Neutrophil (primary cell): ENCODE data around the gene SGK1.
"Not testable (repeated sequence)": the region's sequence is repeated elsewhere in the genome, so short reads cannot be mapped to it uniquely, and the experiment has no call there.

Source experiments
- H3K27ac ChIP-seq: fragments of 200-600 bp; sonication (generic); 2 replicates; pipeline ENCODE4 v1.5.1; 2016; ENCODE audit warnings: mild to moderate bottlenecking, moderate library complexity
- H3K27me3 ChIP-seq: fragments of 200-600 bp; sonication (generic); 2 replicates; pipeline ENCODE4 v1.6.0; 2016; ENCODE audit warnings: mild to moderate bottlenecking
- H3K36me3 ChIP-seq: fragments of 200-600 bp; sonication (generic); 2 replicates; pipeline ENCODE4 v1.5.1; 2017
- H3K4me1 ChIP-seq, 2 experiments: fragments of 200-600 bp in 1 of 2; sonication (generic) in 1 of 2; 1 replicate in 1 of 2; 2 replicates in 1 of 2; pipeline versions ENCODE4 v1.5.1 to v1.6.1; 2013 to 2016; ENCODE audit warnings: low read depth in 1 of 2, low read length in 1 of 2, mild to moderate bottlenecking in 1 of 2, moderate library complexity in 1 of 2; ENCODE audit not compliant: control insufficient read depth in 1 of 2, insufficient read depth in 1 of 2
- H3K4me3 ChIP-seq, 2 experiments: fragments of 200-600 bp in 1 of 2; sonication (generic) in 1 of 2; 1 replicate in 1 of 2; 2 replicates in 1 of 2; pipeline ENCODE4 v1.5.1; 2013 to 2016; ENCODE audit warnings: low read depth in 1 of 2, low read length in 1 of 2, mild to moderate bottlenecking in 1 of 2, moderate library complexity in 1 of 2
- H3K9me3 ChIP-seq: fragments of 200-600 bp; sonication (generic); 2 replicates; pipeline ENCODE4 v1.5.1; 2016
- TF ChIP-seq, protein P1 (sequence below): fragments of 200-600 bp; sonication (generic); IDR thresholded peaks from 2 replicates; pipeline ENCODE4 v1.5.1; 2016; ENCODE audit warnings: antibody characterized with exemption

The SGK1 gene

DNA sequence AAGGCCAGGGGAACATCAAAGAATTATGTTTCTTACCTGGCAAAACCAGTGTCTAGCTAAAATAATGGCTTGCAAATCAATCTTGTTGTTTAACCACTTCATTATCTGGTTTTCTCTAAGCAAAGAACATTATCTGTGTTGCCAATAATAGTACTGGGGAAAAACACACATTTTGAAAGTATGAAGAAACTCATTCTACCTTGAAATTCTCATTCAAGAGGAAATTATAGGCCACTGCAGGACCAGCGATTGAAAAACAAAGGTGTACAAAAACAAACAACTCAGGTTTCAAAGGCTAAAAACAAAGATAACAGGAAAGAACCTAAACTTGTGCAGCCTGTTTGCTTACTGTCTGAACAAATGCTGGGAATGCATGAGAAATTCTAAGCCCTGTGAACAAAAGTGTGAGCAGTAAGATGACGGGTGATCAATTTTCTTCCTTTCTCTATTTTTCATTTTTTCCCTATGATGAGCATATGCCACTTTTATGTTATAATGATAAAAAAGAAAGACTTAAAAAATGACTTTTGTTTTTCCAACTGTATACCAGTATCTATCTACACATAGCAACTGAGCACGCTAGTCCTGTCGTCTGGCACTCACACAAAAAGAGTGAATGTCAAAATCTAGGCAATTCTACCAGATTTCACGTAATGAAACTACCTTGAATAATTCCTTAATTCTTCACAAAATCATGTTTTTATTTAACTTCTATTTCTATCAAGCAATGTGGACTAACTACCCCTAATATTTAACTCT, 117.9 kb downstream of the SGK1 start:
- no peaks in the 10 kb centered on the region for H3K9me3 ChIP-seq
- peak overlapping the region; percentile 21 for H3K27ac ChIP-seq
- peaks cover 29% of the 10 kb centered on the region for H3K36me3 ChIP-seq
- H3K4me3 ChIP-seq: no peak overlapping the region
- H3K27me3 ChIP-seq: no peaks in the 10 kb centered on the region
- TF ChIP-seq, protein P1, sequence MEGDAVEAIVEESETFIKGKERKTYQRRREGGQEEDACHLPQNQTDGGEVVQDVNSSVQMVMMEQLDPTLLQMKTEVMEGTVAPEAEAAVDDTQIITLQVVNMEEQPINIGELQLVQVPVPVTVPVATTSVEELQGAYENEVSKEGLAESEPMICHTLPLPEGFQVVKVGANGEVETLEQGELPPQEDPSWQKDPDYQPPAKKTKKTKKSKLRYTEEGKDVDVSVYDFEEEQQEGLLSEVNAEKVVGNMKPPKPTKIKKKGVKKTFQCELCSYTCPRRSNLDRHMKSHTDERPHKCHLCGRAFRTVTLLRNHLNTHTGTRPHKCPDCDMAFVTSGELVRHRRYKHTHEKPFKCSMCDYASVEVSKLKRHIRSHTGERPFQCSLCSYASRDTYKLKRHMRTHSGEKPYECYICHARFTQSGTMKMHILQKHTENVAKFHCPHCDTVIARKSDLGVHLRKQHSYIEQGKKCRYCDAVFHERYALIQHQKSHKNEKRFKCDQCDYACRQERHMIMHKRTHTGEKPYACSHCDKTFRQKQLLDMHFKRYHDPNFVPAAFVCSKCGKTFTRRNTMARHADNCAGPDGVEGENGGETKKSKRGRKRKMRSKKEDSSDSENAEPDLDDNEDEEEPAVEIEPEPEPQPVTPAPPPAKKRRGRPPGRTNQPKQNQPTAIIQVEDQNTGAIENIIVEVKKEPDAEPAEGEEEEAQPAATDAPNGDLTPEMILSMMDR: no peak
- peaks cover 8 to 11% of the 10 kb centered on the region in 2 experiments for H3K4me1 ChIP-seq

DNA sequence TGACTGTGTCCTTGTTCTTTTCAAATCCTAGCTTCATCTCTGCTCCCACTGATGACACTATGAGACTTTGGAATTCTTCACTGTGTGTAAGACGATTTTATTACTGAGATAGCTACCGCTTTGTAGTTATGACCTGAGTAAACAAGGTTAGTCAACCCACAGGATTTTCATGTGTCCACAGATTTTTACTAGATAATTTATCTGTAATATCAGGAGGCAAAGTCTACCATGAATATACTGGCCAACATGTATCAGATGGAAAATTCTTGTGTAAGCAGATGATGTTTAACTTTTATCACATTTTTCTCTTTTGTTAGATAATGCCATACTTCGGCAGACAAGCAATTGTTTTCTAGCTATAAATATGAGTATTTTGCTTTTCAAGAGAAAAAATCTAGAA, 119.8 kb downstream of the SGK1 start:
- TF ChIP-seq, protein P1: no peak
- Histone ChIP-seq H3K9me3 (no peaks in the 10 kb centered on the region), H3K4me1 (peaks cover 8 to 11% of the 10 kb centered on the region in 2 experiments), H3K4me3 (no peak overlapping the region), H3K27me3 (no peaks in the 10 kb centered on the region), H3K27ac (no peak overlapping the region), H3K36me3 (peaks cover 31% of the 10 kb centered on the region)

DNA sequence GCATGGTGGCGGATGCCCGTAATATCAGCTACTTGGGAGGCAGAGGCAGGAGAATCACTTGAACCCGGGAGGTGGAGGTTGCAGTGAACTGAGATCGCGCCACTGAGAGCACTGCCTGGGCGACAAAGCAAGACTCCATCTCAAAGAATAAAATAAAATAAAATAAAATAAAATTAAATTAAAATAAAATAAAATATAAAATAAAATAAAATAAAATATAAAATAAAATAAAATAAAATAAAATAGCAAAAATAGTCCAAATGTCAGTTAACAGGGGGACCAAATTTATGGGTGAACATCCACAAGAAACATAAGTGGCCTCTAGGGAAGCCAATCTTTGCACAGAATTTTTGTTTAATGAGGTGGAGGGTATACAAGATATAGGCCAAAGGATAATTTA, 120.2 kb downstream of the SGK1 start:
- not testable (repeated sequence) for H3K9me3 ChIP-seq, H3K27ac ChIP-seq, H3K27me3 ChIP-seq, H3K4me3 ChIP-seq
- Histone ChIP-seq H3K36me3 (peaks cover 32% of the 10 kb centered on the region), H3K4me1 (peaks cover 8 to 11% of the 10 kb centered on the region in 2 experiments)

DNA sequence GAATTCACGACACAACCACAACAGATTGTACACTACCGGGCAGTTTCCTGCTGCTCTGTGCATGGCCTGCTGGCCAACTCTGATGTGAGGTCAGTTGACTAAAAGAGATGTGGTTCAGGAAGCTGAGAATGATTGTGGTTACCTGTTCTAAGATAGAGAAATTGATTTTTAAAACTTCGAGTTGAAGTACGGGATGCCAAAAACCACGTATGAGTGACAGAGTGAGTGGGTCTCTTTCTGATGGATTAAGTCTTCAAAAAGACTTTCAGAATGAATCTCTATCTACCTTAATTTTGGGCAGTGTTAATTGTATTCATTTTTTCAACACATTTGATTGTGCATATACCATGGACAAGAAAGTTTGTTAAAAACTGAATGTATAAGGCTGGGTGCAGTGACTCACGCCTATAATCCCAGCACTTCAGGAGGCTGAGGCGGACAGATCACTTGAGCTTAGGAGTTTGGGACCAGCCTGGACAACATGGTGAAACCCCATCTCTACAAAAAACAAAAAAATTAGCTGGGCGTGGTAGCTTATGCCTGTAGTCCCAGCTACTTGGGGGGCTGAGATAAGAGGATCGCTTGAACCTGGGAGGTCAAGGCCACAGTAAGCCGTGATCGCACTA, 121.2 kb downstream of the SGK1 start:
- TF ChIP-seq, protein P1: no peak
- H3K36me3 ChIP-seq: peaks cover 32% of the 10 kb centered on the region
- no peak overlapping the region for H3K27ac ChIP-seq
- no peaks in the 10 kb centered on the region for H3K27me3 ChIP-seq
- no peaks in the 10 kb centered on the region for H3K9me3 ChIP-seq
- H3K4me1 ChIP-seq: peaks cover 2 to 5% of the 10 kb centered on the region in 2 experiments
- H3K4me3 ChIP-seq: no peak overlapping the region

DNA sequence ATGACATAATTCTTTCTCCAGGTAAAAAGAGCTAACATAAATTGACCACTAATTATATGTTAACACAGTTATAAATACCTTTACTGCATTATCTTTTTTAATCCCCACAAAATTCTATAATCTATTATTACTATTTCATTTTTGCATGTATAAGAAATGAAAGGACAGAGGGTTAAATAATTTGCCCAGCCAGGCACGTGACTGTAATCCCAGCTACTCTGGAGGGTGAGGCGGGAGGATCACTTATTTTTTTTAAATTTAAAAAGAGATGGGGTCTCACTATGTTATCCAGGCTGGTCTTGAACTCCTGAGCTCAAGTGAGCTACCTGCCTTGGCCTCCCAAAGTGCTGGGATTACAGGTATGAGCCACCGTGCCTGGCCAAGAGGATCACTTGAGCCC, 121.9 kb downstream of the SGK1 start:
- Histone ChIP-seq H3K36me3 (peaks cover 32% of the 10 kb centered on the region), H3K27ac (no peak overlapping the region), H3K4me3 (no peak overlapping the region), H3K27me3 (no peaks in the 10 kb centered on the region), H3K9me3 (no peaks in the 10 kb centered on the region), H3K4me1 (no peaks in the 10 kb centered on the region)
- TF ChIP-seq, protein P1: no peak

DNA sequence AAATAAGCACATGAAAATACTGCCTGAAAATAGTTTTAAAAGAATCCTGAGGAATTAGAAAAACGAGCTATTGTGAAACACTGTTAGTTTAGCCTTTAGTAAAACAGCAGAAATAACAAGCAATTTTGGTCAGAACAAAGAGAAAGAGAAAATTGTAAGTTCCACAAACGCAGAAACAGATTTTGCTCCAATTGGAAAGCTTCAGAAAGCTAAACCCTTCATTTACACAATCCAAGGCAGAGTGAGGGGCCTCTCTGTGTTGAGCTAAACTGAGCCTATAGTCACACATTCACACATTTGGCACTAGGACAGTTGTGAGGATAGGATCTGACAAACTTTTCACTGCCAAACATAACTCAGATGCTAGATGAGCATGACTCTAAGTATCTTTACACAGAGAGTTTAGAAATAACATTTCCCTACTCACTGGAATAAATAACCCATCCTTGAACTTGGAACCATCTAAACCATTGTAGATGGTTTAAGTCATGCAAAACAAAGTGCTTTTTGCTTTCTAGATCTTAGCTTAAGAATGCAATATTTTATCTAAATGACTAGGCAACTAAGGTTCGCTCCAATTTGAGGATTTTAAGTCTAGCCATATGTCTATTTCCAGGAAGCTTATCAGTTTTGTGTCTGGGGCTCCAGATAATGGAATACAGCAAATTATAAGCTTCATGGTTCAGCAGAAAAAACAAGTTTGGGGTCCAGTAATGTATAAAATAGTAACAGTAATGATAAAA, 122.6 kb downstream of the SGK1 start:
- Histone ChIP-seq H3K9me3 (no peaks in the 10 kb centered on the region), H3K4me1 (peaks cover 0 to 4% of the 10 kb centered on the region in 2 experiments), H3K4me3 (no peak overlapping the region), H3K36me3 (peaks cover 32% of the 10 kb centered on the region), H3K27me3 (no peaks in the 10 kb centered on the region), H3K27ac (no peak overlapping the region)
- TF ChIP-seq, protein P1: no peak
